HepG2 (cell line): ENCODE data around the gene CTNNA2. TPM values are rescaled to one million over a fixed set of nuclear protein-coding genes. Genes with fewer than 3 reads are reported as not detected.

ENCODE experiments used
- ATAC-seq: fragments of 200-7000 bp; cut with Tn5 transposase; 3 replicates; pipeline ENCODE4 v1.9.1; 2020; ENCODE audit warnings: mild to moderate bottlenecking, moderate library complexity
- BruUV-seq: library from RNA; stranded (reverse); fragments of 400-500 nt; replicated peaks from 2 replicates; lab custom pipeline; 2021; lab: Mats Ljungman, UMichigan
- CTCF ChIA-PET: fragments of 300-600 bp; formaldehyde crosslinking; extraction: SDS; loops from one replicate; lab custom pipeline; 2021; ENCODE audit warnings: low total read pairs, inconsistent platforms, low intra/inter-chr PET ratio; lab: Yijun Ruan, JAX
- POLR2A ChIA-PET: fragments of 350-600 bp; sonication (Branson Sonifier 250); formaldehyde crosslinking; loops from one replicate; lab custom pipeline; 2020; ENCODE audit warnings: antibody characterized with exemption, inconsistent platforms; lab: Yijun Ruan, JAX
- DNase-seq: peaks from one replicate; pipeline ENCODE4 v3.0.0-alpha.2; 2015; ENCODE audit warnings: low spot score
- FAIRE-seq: peaks from 3 replicates; lab custom pipeline; 2011; peaks lifted over from hg19 to GRCh38; lab: Jason Lieb, UNC
- H2AFZ ChIP-seq: one replicate; pipeline ENCODE4 v1.6.1; 2011; ENCODE audit warnings: low read length, inconsistent platforms
- H3K27ac ChIP-seq: fragments of 300-600 bp; 3 replicates; pipeline ENCODE4 v1.8.0; 2011; ENCODE audit warnings: mixed run types, mild to moderate bottlenecking, mixed read lengths, low read length, inconsistent platforms; ENCODE audit not compliant: insufficient read depth; ENCODE audit errors: extremely low read length
- H3K27me3 ChIP-seq, 2 experiments: fragments of 200-600 bp in 1 of 2; 2 replicates in 1 of 2; 3 replicates in 1 of 2; pipeline versions ENCODE4 v1.6.0 to v1.8.0; 2011; ENCODE audit warnings: low read length in 2 of 2, mild to moderate bottlenecking in 2 of 2, moderate library complexity in 2 of 2, inconsistent platforms in 1 of 2; ENCODE audit not compliant: insufficient read depth in 2 of 2, control insufficient read depth in 1 of 2
- H3K36me3 ChIP-seq, 2 experiments: fragments of 200-600 bp in 1 of 2; replicated peaks in 1 of 2; 2 replicates in 1 of 2; 3 replicates in 1 of 2; pipeline versions ENCODE4 v1.5.1 to v1.8.0; 2011; ENCODE audit warnings: low read length in 2 of 2, inconsistent platforms in 1 of 2; ENCODE audit not compliant: insufficient read depth in 2 of 2, control insufficient read depth in 1 of 2
- H3K4me1 ChIP-seq: 2 replicates; pipeline ENCODE4 v1.5.1; 2012; ENCODE audit warnings: low read length, inconsistent platforms; ENCODE audit not compliant: insufficient read depth
- H3K4me2 ChIP-seq: 2 replicates; pipeline ENCODE4 v1.6.0; 2011; ENCODE audit warnings: low read depth, low read length, inconsistent platforms
- H3K4me3 ChIP-seq, 3 experiments: fragments of 200-600 bp in 1 of 3; sonication (generic), shearing (Covaris generic) in 1 of 3; replicated peaks in 1 of 3; 2 replicates each; pipeline ENCODE4 v1.5.1; 2011 to 2016; ENCODE audit warnings: low read length in 3 of 3, inconsistent platforms in 2 of 3, low read depth in 2 of 3, mild to moderate bottlenecking in 2 of 3, control low read depth in 1 of 3, mixed read lengths in 1 of 3; ENCODE audit not compliant: insufficient read depth in 1 of 3
- H3K79me2 ChIP-seq: one replicate; pipeline ENCODE4 v1.6.1; 2011; ENCODE audit warnings: low read length, inconsistent platforms; ENCODE audit not compliant: insufficient read depth
- H3K9ac ChIP-seq: 2 replicates; pipeline ENCODE4 v1.6.0; 2011; ENCODE audit warnings: mild to moderate bottlenecking, low read depth, low read length, inconsistent platforms; ENCODE audit not compliant: insufficient read depth
- H3K9me3 ChIP-seq: 2 replicates; pipeline ENCODE4 v1.5.1; 2012; ENCODE audit warnings: mild to moderate bottlenecking, low read length
- H4K20me1 ChIP-seq: 2 replicates; pipeline ENCODE4 v1.6.0; 2011; ENCODE audit warnings: inconsistent platforms, mild to moderate bottlenecking, low read length, moderate library complexity; ENCODE audit not compliant: insufficient read depth
- ATRX ChIP-seq: sonication (generic); formaldehyde crosslinking; IDR thresholded peaks from 2 replicates; pipeline ENCODE4 v1.4.0; 2020; ENCODE audit warnings: missing genetic modification reagents, borderline replicate concordance
- DNMT1 ChIP-seq: sonication (generic); formaldehyde crosslinking; IDR thresholded peaks from 2 replicates; pipeline ENCODE4 v1.5.1; 2020; ENCODE audit warnings: mild to moderate bottlenecking, missing genetic modification reagents
- ELF3 ChIP-seq: IDR thresholded peaks from 2 replicates; pipeline ENCODE4 v1.6.1; 2016; ENCODE audit warnings: missing genetic modification reagents, missing compliant biosample characterization
- GATA4 ChIP-seq: sonication (generic); IDR thresholded peaks from 2 replicates; pipeline ENCODE4 v1.6.1; 2016; ENCODE audit warnings: antibody characterized with exemption, low read depth, borderline replicate concordance
- SMAD9 ChIP-seq: sonication (generic); formaldehyde crosslinking; IDR thresholded peaks from 2 replicates; pipeline ENCODE4 v1.5.1; 2020; ENCODE audit warnings: mild to moderate bottlenecking, missing genetic modification reagents
- SNAPC2 ChIP-seq: sonication (generic); formaldehyde crosslinking; IDR thresholded peaks from 2 replicates; pipeline ENCODE4 v1.8.1; 2022; ENCODE audit warnings: mild to moderate bottlenecking, missing genetic modification reagents
- XRCC5 ChIP-seq: fragments of 200-400 bp; formaldehyde crosslinking; optimal IDR thresholded peaks from 2 replicates; pipeline ENCODE3; 2017; ENCODE audit warnings: mild to moderate bottlenecking, low read length
- ZNF253 ChIP-seq: sonication (generic); formaldehyde crosslinking; IDR thresholded peaks from 2 replicates; pipeline ENCODE4 v1.8.0; 2022; ENCODE audit warnings: mild to moderate bottlenecking, missing genetic modification reagents, borderline replicate concordance
- ZNF343 ChIP-seq: sonication (generic); formaldehyde crosslinking; IDR thresholded peaks from 2 replicates; pipeline ENCODE4 v1.4.0; 2020; ENCODE audit warnings: mild to moderate bottlenecking, missing genetic modification reagents
- ZNF367 ChIP-seq: sonication (generic); formaldehyde crosslinking; IDR thresholded peaks from 2 replicates; pipeline ENCODE4 v1.4.0; 2020; ENCODE audit warnings: missing genetic modification reagents, borderline replicate concordance
- ZNF501 ChIP-seq: sonication (generic); formaldehyde crosslinking; IDR thresholded peaks from 2 replicates; pipeline ENCODE4 v1.5.1; 2020; ENCODE audit warnings: mild to moderate bottlenecking, moderate library complexity, missing genetic modification reagents
- ZNF510 ChIP-seq: sonication (generic); formaldehyde crosslinking; IDR thresholded peaks from 2 replicates; pipeline ENCODE4 v1.4.0; 2020; ENCODE audit warnings: low read depth, mild to moderate bottlenecking, missing genetic modification reagents
- ZNF547 ChIP-seq: sonication (generic); formaldehyde crosslinking; IDR thresholded peaks from 2 replicates; pipeline ENCODE4 v1.5.1; 2020; ENCODE audit warnings: mild to moderate bottlenecking, missing genetic modification reagents
- ZNF552 ChIP-seq: sonication (generic); formaldehyde crosslinking; IDR thresholded peaks from 2 replicates; pipeline ENCODE4 v1.9.0; 2022; ENCODE audit warnings: missing genetic modification reagents, mild to moderate bottlenecking, borderline replicate concordance
- ZSCAN31 ChIP-seq: sonication (generic); formaldehyde crosslinking; IDR thresholded peaks from 2 replicates; pipeline ENCODE4 v1.5.0; 2020; ENCODE audit warnings: low read depth, mild to moderate bottlenecking, missing genetic modification reagents
- WGBS: methylation state at CpG from one replicate; pipeline ENCODE4 v1.1.6; 2017; ENCODE audit warnings: low lambda C conversion rate; 5-methylcytosine and 5-hydroxymethylcytosine counted together
- in situ Hi-C: cut with HindIII; loops from 2 replicates; pipeline ENCODE4 v1.10.0; 2017; ENCODE audit warnings: low pct_unique_long_range_greater_than_20kb; ENCODE audit not compliant: extremely low pct_ligation_motif_present
- intact Hi-C: fragments of 100-400 bp; cut with micrococcal nuclease; formaldehyde crosslinking; loops from one replicate; pipeline ENCODE4 v1.10.0; 2022; ENCODE audit not compliant: unreplicated experiment
- polyA plus RNA-seq, 8 experiments: library from polyadenylated mRNA; depleted of rRNA in 3 of 8; stranded (reverse) in 7 of 8; unstranded in 1 of 8; fragments of >200 nt; fragmentation: Illumina TruSeq in 4 of 8; extraction: Trizol in 4 of 8; gene quantifications; 2 replicates each; pipeline versions ENCODE4 v1.2.1 to v1.2.3, GENCODE V29; 2011 to 2016; ENCODE audit warnings: low read depth in 4 of 8, missing spikeins in 1 of 8, mixed read lengths in 1 of 8; ENCODE audit not compliant: insufficient read depth in 1 of 8
- total RNA-seq, 5 experiments: library from RNA; depleted of rRNA; stranded (reverse); fragments of >200 nt; fragmentation: Illumina TruSeq; extraction: Trizol; gene quantifications; 2 replicates each; pipeline ENCODE4 v1.2.3, GENCODE V29; 2016; ENCODE audit warnings: low read depth in 1 of 5
- TF ChIP-seq, protein P1 (sequence below): sonication (generic); formaldehyde crosslinking; IDR thresholded peaks from 2 replicates; pipeline ENCODE4; 2020; ENCODE audit warnings: missing genetic modification reagents, mild to moderate bottlenecking, borderline replicate concordance
- TF ChIP-seq, protein P2 (sequence below): sonication (generic); formaldehyde crosslinking; IDR thresholded peaks from 2 replicates; pipeline ENCODE4 v1.4.0; 2020; ENCODE audit warnings: missing genetic modification reagents

Gene CTNNA2
- total and polyA plus RNA-seq, 2 of the 13 experiments (the other 11 are each of a cell fraction or from before 2014, with no cell fraction given), result not detected

- Histone ChIP-seq H3K27me3 (no peaks in the 10 kb centered on the region), H3K9me3 (no peaks in the 10 kb centered on the region), H3K36me3 (no peaks in the 10 kb centered on the region), H3K9ac (no peak overlapping the region), H4K20me1 (no peaks in the 10 kb centered on the region), H3K27ac (no peak overlapping the region), H3K79me2 (no peaks in the 10 kb centered on the region), H3K4me2 (no peak overlapping the region), H3K4me1 (no peaks in the 10 kb centered on the region), H3K4me3 (no peak overlapping the region), H2AFZ (no peak overlapping the region)
- no TSS peak for BruUV-seq
- ATAC-seq, result no peak
- TF ChIP-seq ZNF552 (CRISPR knock-in tag) (no peak), SNAPC2 (CRISPR knock-in tag) (no peak), XRCC5 (no peak), ZNF501 (no peak), ELF3 (CRISPR knock-in tag) (no peak), SMAD9 (CRISPR knock-in tag) (no peak), GATA4 (no peak), ZSCAN31 (no peak), ZNF253 (CRISPR knock-in tag) (no peak), ZNF367 (CRISPR knock-in tag) (no peak)
- WGBS, result 0% methylated on average over 3 of the region's 3 CpGs
- FAIRE-seq, result no peak
- no peak for DNase-seq
- CTCF ChIA-PET, result no interaction called here
- in situ Hi-C loops (no loop called here), intact Hi-C loops (no loop called here)
- POLR2A ChIA-PET, result no interaction called here
These were observed 779.6 kb downstream of the CTNNA2 start for GRCh38 chr2:80292474-80292873.

GRCh38 chr2:80293039-80293438, 780.2 kb downstream of the CTNNA2 start:
- no peaks in the 10 kb centered on the region for H3K36me3 ChIP-seq
- CTCF ChIA-PET, result no interaction called here
- in situ Hi-C loops (no loop called here), intact Hi-C loops (no loop called here)
- H3K27ac ChIP-seq, result no peak overlapping the region
- no peaks in the 10 kb centered on the region for H4K20me1 ChIP-seq
- ATAC-seq, result no peak
- H3K4me2 ChIP-seq, result no peak overlapping the region
- no peaks in the 10 kb centered on the region for H3K4me1 ChIP-seq
- no peak overlapping the region for H2AFZ ChIP-seq
- H3K9me3 ChIP-seq, result no peaks in the 10 kb centered on the region
- no peak for DNase-seq
- no peaks in the 10 kb centered on the region for H3K27me3 ChIP-seq
- no peak for FAIRE-seq
- H3K4me3 ChIP-seq, result no peak overlapping the region
- no peaks in the 10 kb centered on the region for H3K79me2 ChIP-seq
- TF ChIP-seq ATRX (CRISPR knock-in tag), result no peak
- no peak for TF ChIP-seq ZNF343
- TF ChIP-seq, protein P1, sequence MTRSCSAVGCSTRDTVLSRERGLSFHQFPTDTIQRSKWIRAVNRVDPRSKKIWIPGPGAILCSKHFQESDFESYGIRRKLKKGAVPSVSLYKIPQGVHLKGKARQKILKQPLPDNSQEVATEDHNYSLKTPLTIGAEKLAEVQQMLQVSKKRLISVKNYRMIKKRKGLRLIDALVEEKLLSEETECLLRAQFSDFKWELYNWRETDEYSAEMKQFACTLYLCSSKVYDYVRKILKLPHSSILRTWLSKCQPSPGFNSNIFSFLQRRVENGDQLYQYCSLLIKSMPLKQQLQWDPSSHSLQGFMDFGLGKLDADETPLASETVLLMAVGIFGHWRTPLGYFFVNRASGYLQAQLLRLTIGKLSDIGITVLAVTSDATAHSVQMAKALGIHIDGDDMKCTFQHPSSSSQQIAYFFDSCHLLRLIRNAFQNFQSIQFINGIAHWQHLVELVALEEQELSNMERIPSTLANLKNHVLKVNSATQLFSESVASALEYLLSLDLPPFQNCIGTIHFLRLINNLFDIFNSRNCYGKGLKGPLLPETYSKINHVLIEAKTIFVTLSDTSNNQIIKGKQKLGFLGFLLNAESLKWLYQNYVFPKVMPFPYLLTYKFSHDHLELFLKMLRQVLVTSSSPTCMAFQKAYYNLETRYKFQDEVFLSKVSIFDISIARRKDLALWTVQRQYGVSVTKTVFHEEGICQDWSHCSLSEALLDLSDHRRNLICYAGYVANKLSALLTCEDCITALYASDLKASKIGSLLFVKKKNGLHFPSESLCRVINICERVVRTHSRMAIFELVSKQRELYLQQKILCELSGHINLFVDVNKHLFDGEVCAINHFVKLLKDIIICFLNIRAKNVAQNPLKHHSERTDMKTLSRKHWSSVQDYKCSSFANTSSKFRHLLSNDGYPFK (CRISPR knock-in tag), result no peak
- TF ChIP-seq, protein P2, sequence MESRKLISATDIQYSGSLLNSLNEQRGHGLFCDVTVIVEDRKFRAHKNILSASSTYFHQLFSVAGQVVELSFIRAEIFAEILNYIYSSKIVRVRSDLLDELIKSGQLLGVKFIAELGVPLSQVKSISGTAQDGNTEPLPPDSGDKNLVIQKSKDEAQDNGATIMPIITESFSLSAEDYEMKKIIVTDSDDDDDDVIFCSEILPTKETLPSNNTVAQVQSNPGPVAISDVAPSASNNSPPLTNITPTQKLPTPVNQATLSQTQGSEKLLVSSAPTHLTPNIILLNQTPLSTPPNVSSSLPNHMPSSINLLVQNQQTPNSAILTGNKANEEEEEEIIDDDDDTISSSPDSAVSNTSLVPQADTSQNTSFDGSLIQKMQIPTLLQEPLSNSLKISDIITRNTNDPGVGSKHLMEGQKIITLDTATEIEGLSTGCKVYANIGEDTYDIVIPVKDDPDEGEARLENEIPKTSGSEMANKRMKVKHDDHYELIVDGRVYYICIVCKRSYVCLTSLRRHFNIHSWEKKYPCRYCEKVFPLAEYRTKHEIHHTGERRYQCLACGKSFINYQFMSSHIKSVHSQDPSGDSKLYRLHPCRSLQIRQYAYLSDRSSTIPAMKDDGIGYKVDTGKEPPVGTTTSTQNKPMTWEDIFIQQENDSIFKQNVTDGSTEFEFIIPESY, result no peak
- TF ChIP-seq DNMT1 (CRISPR knock-in tag), result no peak
- no peak for TF ChIP-seq ZNF547 (CRISPR knock-in tag)
- no peak for TF ChIP-seq ZNF510 (CRISPR knock-in tag)
- TF ChIP-seq, all 625 proteins: peak for 0
- POLR2A ChIA-PET, result no interaction called here
- no TSS peak for BruUV-seq
- no peak overlapping the region for H3K9ac ChIP-seq
